K562 (cell line): ENCODE results near the gene PRC1. TPM values are rescaled to one million over a fixed set of nuclear protein-coding genes. Genes with fewer than 3 reads are reported as not detected.

Source experiments
- ATAC-seq: fragments of 200-7000 bp; cut with Tn5 transposase; 3 replicates; pipeline ENCODE4 v1.9.1; 2020; ENCODE audit warnings: moderate library complexity
- BruUV-seq: library from RNA; stranded (reverse); fragments of 400-500 nt; replicated peaks from 2 replicates; lab custom pipeline; 2021; lab: Mats Ljungman, UMichigan
- CTCF ChIA-PET: fragments of 300-600 bp; formaldehyde crosslinking; extraction: SDS; loops from one replicate; lab custom pipeline; 2021; ENCODE audit warnings: low intra/inter-chr PET ratio; lab: Yijun Ruan, JAX
- POLR2A ChIA-PET: fragments of 300-600, 350-650 bp; sonication (Branson Sonifier 250); formaldehyde crosslinking; extraction: SDS; loops from one replicate; lab custom pipeline; 2021; ENCODE audit warnings: antibody characterized with exemption, inconsistent platforms; lab: Yijun Ruan, JAX
- DNase-seq, 4 experiments: peaks; one replicate each; pipeline versions ENCODE4 v3.0.0 to v3.0.0-alpha.2; 2011 to 2018; ENCODE audit warnings: low spot score in 3 of 4, mixed read lengths in 3 of 4; ENCODE audit errors: extremely low read depth in 1 of 4
- FAIRE-seq: peaks from 2 replicates; lab custom pipeline; 2011; peaks lifted over from hg19 to GRCh38; lab: Jason Lieb, UNC
- H2AFZ ChIP-seq: 2 replicates; pipeline ENCODE4 v1.6.0; 2011; ENCODE audit warnings: low read depth, low read length, control low read depth, inconsistent platforms
- H3K27ac ChIP-seq: fragments of 200-600 bp; 3 replicates; pipeline ENCODE4 v1.8.0; 2011; ENCODE audit warnings: low read depth, mild to moderate bottlenecking, control low read depth, inconsistent platforms, low read length, moderate library complexity, mixed read lengths; ENCODE audit errors: extremely low read depth
- H3K27me3 ChIP-seq, 2 experiments: fragments of 300-600 bp in 1 of 2; 2 replicates in 1 of 2; 3 replicates in 1 of 2; pipeline versions ENCODE4 v1.6.0 to v1.8.0; 2011; ENCODE audit warnings: inconsistent platforms in 2 of 2, low read length in 2 of 2, mild to moderate bottlenecking in 1 of 2, mixed read lengths in 1 of 2, moderate library complexity in 1 of 2; ENCODE audit not compliant: control insufficient read depth in 2 of 2, insufficient read depth in 2 of 2
- H3K36me3 ChIP-seq: fragments of 300-600 bp; 3 replicates; pipeline ENCODE4 v1.8.0; 2011; ENCODE audit warnings: mild to moderate bottlenecking, low read length, inconsistent platforms; ENCODE audit not compliant: control insufficient read depth, insufficient read depth
- H3K4me1 ChIP-seq, 2 experiments: fragments of 200-600 bp in 1 of 2; replicated peaks in 1 of 2; 2 replicates in 1 of 2; 3 replicates in 1 of 2; pipeline versions ENCODE4 v1.5.1 to v1.8.0; 2011; ENCODE audit warnings: inconsistent platforms in 2 of 2, low read length in 2 of 2, mild to moderate bottlenecking in 1 of 2, mixed read lengths in 1 of 2, moderate library complexity in 1 of 2; ENCODE audit not compliant: control insufficient read depth in 2 of 2, insufficient read depth in 2 of 2
- H3K4me2 ChIP-seq: 2 replicates; pipeline ENCODE4 v1.6.1; 2011; ENCODE audit warnings: low read length, control low read depth, inconsistent platforms, mixed read lengths; ENCODE audit not compliant: insufficient read depth
- H3K4me3 ChIP-seq: fragments of 200-600 bp; sonication (generic), shearing (Covaris generic); 2 replicates; pipeline ENCODE4 v1.5.1; 2016; ENCODE audit warnings: control low read depth, inconsistent platforms
- H3K79me2 ChIP-seq: fragments of 200-600 bp; 3 replicates; pipeline ENCODE4 v1.8.0; 2011; ENCODE audit warnings: low read length, inconsistent platforms; ENCODE audit not compliant: control insufficient read depth, insufficient read depth
- H3K9ac ChIP-seq, 2 experiments: 2 replicates each; pipeline versions ENCODE4 v1.6.0 to v1.6.1; 2011; ENCODE audit warnings: low read depth in 2 of 2, low read length in 2 of 2, control low read depth in 1 of 2, inconsistent platforms in 1 of 2, mild to moderate bottlenecking in 1 of 2, mixed read lengths in 1 of 2; ENCODE audit not compliant: insufficient read depth in 1 of 2
- H3K9me1 ChIP-seq: one replicate; pipeline ENCODE4 v1.6.0; 2011; ENCODE audit warnings: inconsistent platforms, mild to moderate bottlenecking, low read length, moderate library complexity; ENCODE audit not compliant: control insufficient read depth, insufficient read depth
- H3K9me3 ChIP-seq: replicated peaks from 2 replicates; pipeline ENCODE4 v1.5.1; 2011; ENCODE audit warnings: low read depth, low read length, inconsistent platforms; ENCODE audit not compliant: control insufficient read depth, insufficient read depth
- H4K20me1 ChIP-seq: replicated peaks from 2 replicates; pipeline ENCODE4 v1.6.1; 2011; ENCODE audit warnings: low read length, inconsistent platforms, mixed read lengths; ENCODE audit not compliant: control insufficient read depth, insufficient read depth
- BCOR ChIP-seq: fragments of 450-650 bp; IDR thresholded peaks from 2 replicates; pipeline ENCODE4 v1.6.1; 2016
- CC2D1A ChIP-seq: fragments of 450-650 bp; IDR thresholded peaks from 2 replicates; pipeline ENCODE4 v1.6.1; 2017; ENCODE audit warnings: mild to moderate bottlenecking
- KDM5B ChIP-seq: fragments of 200-600 bp; sonication (generic); IDR thresholded peaks from 2 replicates; pipeline ENCODE4 v1.6.1; 2012; ENCODE audit warnings: low read depth, mild to moderate bottlenecking, moderate library complexity, low read length, control low read depth, inconsistent platforms; ENCODE audit not compliant: insufficient replicate concordance
- MLLT1 ChIP-seq, 2 experiments: fragments of 450-650 bp; IDR thresholded peaks; 2 replicates each; pipeline ENCODE4 v1.6.1; 2016
- NFE2L1 ChIP-seq: fragments of 450-650 bp; IDR thresholded peaks from 2 replicates; pipeline ENCODE4 v1.6.1; 2016; ENCODE audit warnings: missing genetic modification characterization, low read depth, mild to moderate bottlenecking, missing compliant biosample characterization, moderate library complexity, borderline replicate concordance
- NFRKB ChIP-seq: fragments of 450-650 bp; IDR thresholded peaks from 2 replicates; pipeline ENCODE4 v1.6.1; 2016; ENCODE audit warnings: low read depth
- NR3C1 ChIP-seq: sonication (generic); formaldehyde crosslinking; IDR thresholded peaks from 2 replicates; pipeline ENCODE4 v1.8.1; 2022; ENCODE audit warnings: missing genetic modification reagents
- NRF1 ChIP-seq, 2 experiments: fragments of 450-650 bp; IDR thresholded peaks in 1 of 2; conservative IDR thresholded peaks in 1 of 2; 2 replicates each; pipeline ENCODE4 v1.6.1; 2014; ENCODE audit warnings: mild to moderate bottlenecking in 2 of 2
- SIN3A ChIP-seq, 2 experiments: fragments of 150-350 bp in 1 of 2; IDR thresholded peaks; 2 replicates each; pipeline ENCODE4 v1.6.1; 2011 to 2016; ENCODE audit warnings: borderline replicate concordance in 2 of 2, low read depth in 2 of 2, low read length in 2 of 2, mild to moderate bottlenecking in 2 of 2, moderate library complexity in 2 of 2; ENCODE audit not compliant: control insufficient read depth in 1 of 2
- TAF7 ChIP-seq: fragments of 450-650 bp; IDR thresholded peaks from 2 replicates; pipeline ENCODE4 v1.6.1; 2016; ENCODE audit warnings: missing genetic modification characterization, missing compliant biosample characterization
- XRCC4 ChIP-seq: IDR thresholded peaks from one replicate; pipeline ENCODE4 v1.6.1; 2011; ENCODE audit not compliant: insufficient read depth, insufficient read length; ENCODE audit errors: extremely low read depth
- ZEB2 ChIP-seq: fragments of 450-650 bp; IDR thresholded peaks from 2 replicates; pipeline ENCODE4 v1.6.1; 2016
- WGBS: fragments of 100-300 bp; shearing (Covaris generic); methylation state at CpG from one replicate; pipeline ENCODE4 v1.1.6; 2016; ENCODE audit warnings: low coverage, mixed read lengths; ENCODE audit not compliant: insufficient coverage; ENCODE audit errors: missing lambda C conversion rate; 5-methylcytosine and 5-hydroxymethylcytosine counted together
- in situ Hi-C: fragments of 300-500 bp; cut with MboI; formaldehyde crosslinking; loops from 4 replicates; pipeline ENCODE4 v1.15.0; 2018; ENCODE audit warnings: inconsistent platforms, mixed read lengths
- intact Hi-C: fragments of 100-400 bp; cut with micrococcal nuclease; formaldehyde crosslinking; loops from 2 replicates; pipeline ENCODE4 v1.14.2; 2022
- polyA plus RNA-seq, 8 experiments: library from polyadenylated mRNA; depleted of rRNA in 4 of 8; stranded (reverse) in 5 of 8; unstranded in 3 of 8; fragments of >200 nt; fragmentation: Nextera tagmentation in 2 of 8; fragmentation: Illumina TruSeq in 1 of 8; extraction: Ambion mirVana in 2 of 8; extraction: Trizol in 1 of 8; gene quantifications; 2 replicates each; pipeline versions ENCODE4 v1.2.1 to v1.2.3, GENCODE V29; 2011 to 2014; ENCODE audit warnings: inconsistent platforms in 1 of 8, missing spikeins in 1 of 8
- total RNA-seq, 7 experiments: library from RNA; depleted of rRNA in 6 of 7; stranded (reverse); fragments of >200 nt in 6 of 7; fragmentation: Illumina TruSeq in 2 of 7; extraction: Trizol in 2 of 7; gene quantifications; 2 replicates each; pipeline versions ENCODE4 v1.2.1 to v1.2.3, GENCODE V29; 2011 to 2021; ENCODE audit warnings: low replicate concordance in 1 of 7
- TF ChIP-seq, protein P1 (sequence below): fragments of 450-650 bp; IDR thresholded peaks from 2 replicates; pipeline ENCODE4 v1.6.1; 2017; ENCODE audit warnings: mild to moderate bottlenecking, moderate library complexity
- TF ChIP-seq, protein P2 (sequence below): fragments of 450-650 bp; IDR thresholded peaks from 2 replicates; pipeline ENCODE4 v1.6.1; 2016; ENCODE audit warnings: low read depth, mild to moderate bottlenecking, moderate library complexity
- TF ChIP-seq, protein P3 (sequence below), 2 experiments: fragments of 200-800 bp in 1 of 2; sonication (Bioruptor generic) in 1 of 2; sonication (generic) in 1 of 2; formaldehyde crosslinking in 1 of 2; IDR thresholded peaks in 1 of 2; conservative IDR thresholded peaks in 1 of 2; 2 replicates each; pipeline versions ENCODE4 v1.5.0 to v1.6.1; 2016 to 2020; ENCODE audit warnings: missing compliant biosample characterization in 1 of 2, missing genetic modification characterization in 1 of 2, missing genetic modification reagents in 1 of 2

The PRC1 gene
- total and polyA plus RNA-seq, 9 of the 15 experiments (the other 6 are each of a cell fraction or from before 2014, with no cell fraction given), result 156 to 391 (median 240) TPM

DNA sequence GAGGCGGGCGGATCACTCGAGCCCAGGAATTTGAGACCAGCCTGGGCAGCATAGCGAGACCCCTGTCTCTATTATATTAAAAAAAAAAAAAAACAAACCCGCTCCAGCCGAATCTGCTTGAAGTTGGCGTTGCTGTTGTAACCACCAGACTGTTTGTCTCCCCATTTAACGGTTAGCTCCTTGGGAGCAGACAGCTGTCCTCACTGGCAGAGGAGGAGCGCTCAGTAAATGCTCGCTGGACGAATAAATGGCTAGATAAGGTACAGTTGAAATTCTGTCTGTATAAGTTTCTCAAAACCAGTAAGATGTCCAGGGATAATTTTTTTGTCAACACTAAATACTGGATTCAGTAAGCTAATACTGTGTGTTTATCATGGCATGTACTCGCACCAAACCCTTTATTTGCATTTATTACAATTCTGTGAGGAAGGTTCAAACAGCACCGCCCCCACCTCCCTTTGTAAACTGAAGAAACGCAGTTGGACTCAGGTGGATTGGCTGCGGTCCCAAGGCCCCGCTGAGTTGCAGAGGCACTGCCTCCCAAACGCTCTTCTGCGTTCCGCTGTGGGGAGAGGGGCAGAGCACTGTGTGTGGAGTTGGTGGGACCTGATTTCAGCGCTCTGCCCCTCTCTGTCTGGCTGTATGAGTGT is 38.6 kb downstream of the PRC1 start:
- FAIRE-seq, result no peak
- Histone ChIP-seq H3K4me1 (peaks cover 8 to 44% of the 10 kb centered on the region in 2 experiments; a peak in 4 of 5 replicates), H4K20me1 (no peaks in the 10 kb centered on the region), H3K9me3 (no peaks in the 10 kb centered on the region), H3K9me1 (no peaks in the 10 kb centered on the region), H3K79me2 (peaks cover 27% of the 10 kb centered on the region), H3K9ac (peak overlapping the region; percentile 92 to 93), H3K27ac (peak overlapping the region; percentile 95), H3K27me3 (no peaks in the 10 kb centered on the region), H3K36me3 (peaks cover 63% of the 10 kb centered on the region), H2AFZ (peak overlapping the region; percentile 4; the same call in 1 of the 2 replicates), H3K4me2 (peak overlapping the region; percentile 79), H3K4me3 (peak overlapping the region; percentile 50)
- TSS peak; percentile 64 for BruUV-seq
- in situ Hi-C loops (no loop called here), intact Hi-C loops (loop anchor here (5.0 kb wide), 1 partner anchor 37 kb away; the partner anchor contains the start of gene PRC1)
- 2% methylated on average over 20 of the region's 20 CpGs for whole genome bisulfite sequencing
- ChIA-PET CTCF (no interaction called here), POLR2A (interaction anchor here (0.6 to 2.6 kb wide), 4 partner anchors 8 to 303 kb away, joined by 3 to 14 read pairs (median 5); partner anchors contain the start of gene UNC45A)
- peak in 2 of 4 experiments; percentile 41 to 62 for DNase-seq
- ATAC-seq, result peak; percentile 10; the same call in 2 of the 3 replicates
- TF ChIP-seq MLLT1 (IDR thresholded peaks at IDR 0.05) (0 out of 4 replicates have a peak, but pooled peaks of 1 of the 2 experiments have one; percentile 9), BCOR (0 out of 2 replicates have a peak, but pooled peaks have one; percentile 6), TAF7 (tag) (no peak), ZEB2 (0 out of 2 replicates have a peak, but pooled peaks have one; percentile 17), NR3C1 (no peak), NFRKB (no peak; the same call in 1 of the 2 replicates), NRF1 (conservative IDR thresholded peaks at IDR 0.05 in 1 of 2, IDR thresholded peaks at IDR 0.05 in 1 of 2) (no peak), CC2D1A (0 out of 2 replicates have a peak, but pooled peaks have one; percentile 33), KDM5B (peak; percentile 33), XRCC4 (no peak), SIN3A (IDR thresholded peaks at IDR 0.05; ENCODE audit: borderline replicate concordance in 2 of 2, control insufficient read depth in 1 of 2, low read depth in 2 of 2, low read length in 2 of 2) (0 out of 4 replicates have a peak, but pooled peaks of 1 of the 2 experiments have one; percentile 15), NFE2L1 (no peak)
- TF ChIP-seq, protein P1, sequence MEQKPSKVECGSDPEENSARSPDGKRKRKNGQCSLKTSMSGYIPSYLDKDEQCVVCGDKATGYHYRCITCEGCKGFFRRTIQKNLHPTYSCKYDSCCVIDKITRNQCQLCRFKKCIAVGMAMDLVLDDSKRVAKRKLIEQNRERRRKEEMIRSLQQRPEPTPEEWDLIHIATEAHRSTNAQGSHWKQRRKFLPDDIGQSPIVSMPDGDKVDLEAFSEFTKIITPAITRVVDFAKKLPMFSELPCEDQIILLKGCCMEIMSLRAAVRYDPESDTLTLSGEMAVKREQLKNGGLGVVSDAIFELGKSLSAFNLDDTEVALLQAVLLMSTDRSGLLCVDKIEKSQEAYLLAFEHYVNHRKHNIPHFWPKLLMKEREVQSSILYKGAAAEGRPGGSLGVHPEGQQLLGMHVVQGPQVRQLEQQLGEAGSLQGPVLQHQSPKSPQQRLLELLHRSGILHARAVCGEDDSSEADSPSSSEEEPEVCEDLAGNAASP, result no peak
- TF ChIP-seq, protein P2, sequence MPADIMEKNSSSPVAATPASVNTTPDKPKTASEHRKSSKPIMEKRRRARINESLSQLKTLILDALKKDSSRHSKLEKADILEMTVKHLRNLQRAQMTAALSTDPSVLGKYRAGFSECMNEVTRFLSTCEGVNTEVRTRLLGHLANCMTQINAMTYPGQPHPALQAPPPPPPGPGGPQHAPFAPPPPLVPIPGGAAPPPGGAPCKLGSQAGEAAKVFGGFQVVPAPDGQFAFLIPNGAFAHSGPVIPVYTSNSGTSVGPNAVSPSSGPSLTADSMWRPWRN, result peak; percentile 23; the same call in 1 of the 2 replicates
- TF ChIP-seq, protein P3, sequence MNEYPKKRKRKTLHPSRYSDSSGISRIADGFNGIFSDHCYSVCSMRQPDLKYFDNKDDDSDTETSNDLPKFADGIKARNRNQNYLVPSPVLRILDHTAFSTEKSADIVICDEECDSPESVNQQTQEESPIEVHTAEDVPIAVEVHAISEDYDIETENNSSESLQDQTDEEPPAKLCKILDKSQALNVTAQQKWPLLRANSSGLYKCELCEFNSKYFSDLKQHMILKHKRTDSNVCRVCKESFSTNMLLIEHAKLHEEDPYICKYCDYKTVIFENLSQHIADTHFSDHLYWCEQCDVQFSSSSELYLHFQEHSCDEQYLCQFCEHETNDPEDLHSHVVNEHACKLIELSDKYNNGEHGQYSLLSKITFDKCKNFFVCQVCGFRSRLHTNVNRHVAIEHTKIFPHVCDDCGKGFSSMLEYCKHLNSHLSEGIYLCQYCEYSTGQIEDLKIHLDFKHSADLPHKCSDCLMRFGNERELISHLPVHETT (CRISPR knock-in tag; conservative IDR thresholded peaks at IDR 0.05 in 1 of 2, IDR thresholded peaks at IDR 0.05 in 1 of 2), result 0 out of 4 replicates have a peak, but pooled peaks of 1 of the 2 experiments have one; percentile 3
